ENCODE results near the gene SRGAP3.

The SRGAP3 gene

DNA sequence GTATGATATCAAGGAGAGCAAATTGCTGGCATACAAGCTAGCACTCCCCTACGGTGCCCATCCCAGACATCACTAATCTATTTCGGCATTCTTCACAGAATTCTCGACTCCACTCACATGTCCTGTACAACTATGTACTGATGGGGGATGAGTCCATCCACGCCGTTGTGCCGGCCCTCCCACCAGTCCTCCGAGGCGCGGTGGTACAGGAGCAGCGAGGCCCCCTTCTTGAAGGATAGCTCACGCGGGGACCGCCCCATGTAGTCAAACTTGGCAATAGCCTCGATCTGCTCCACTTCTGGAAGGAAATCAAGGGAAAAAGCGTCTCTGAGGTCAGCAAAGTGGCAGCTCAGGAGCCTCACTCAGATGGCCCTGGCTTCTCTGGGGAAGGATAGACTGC lies 255.2 kb downstream of the SRGAP3 start:
- peaks cover 14% of the 10 kb centered on the region for H3K4me1 ChIP-seq
- no peaks in the 10 kb centered on the region for H4K20me1 ChIP-seq
- TF ChIP-seq Cebpa-rat (IDR thresholded peaks at IDR 0.05): no peak
- H3K9ac ChIP-seq: no peak overlapping the region
- no peak overlapping the region for H3K4me2 ChIP-seq
- H3K9me3 ChIP-seq: no peaks in the 10 kb centered on the region
- no peaks in the 10 kb centered on the region for H3K27me3 ChIP-seq
- H3K36me3 ChIP-seq: no peaks in the 10 kb centered on the region
- no peak overlapping the region for H3K27ac ChIP-seq
- H3K4me3 ChIP-seq: no peak overlapping the region

DNA sequence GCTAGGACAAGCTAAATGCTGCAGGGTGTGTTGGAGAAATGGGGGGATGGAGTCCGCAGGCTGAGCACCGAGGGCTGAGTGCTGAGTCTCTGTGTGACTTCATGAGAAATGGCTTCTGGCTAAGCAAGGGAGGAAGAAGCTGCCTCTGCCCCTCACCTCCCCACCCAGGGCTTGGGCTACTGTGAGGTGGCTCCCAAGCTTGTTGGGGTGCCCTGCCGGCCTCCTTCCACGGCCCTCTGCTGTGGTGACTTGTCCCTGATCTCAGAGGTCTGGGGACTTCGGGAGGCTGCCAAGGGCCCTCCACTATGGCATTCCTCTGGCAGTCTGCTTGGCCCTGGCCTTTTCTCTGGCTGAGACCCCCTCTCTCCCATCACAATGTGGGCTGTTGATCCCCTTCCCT lies 256.1 kb downstream of the SRGAP3 start:
- no peak for TF ChIP-seq Cebpa-rat (IDR thresholded peaks at IDR 0.05)

DNA sequence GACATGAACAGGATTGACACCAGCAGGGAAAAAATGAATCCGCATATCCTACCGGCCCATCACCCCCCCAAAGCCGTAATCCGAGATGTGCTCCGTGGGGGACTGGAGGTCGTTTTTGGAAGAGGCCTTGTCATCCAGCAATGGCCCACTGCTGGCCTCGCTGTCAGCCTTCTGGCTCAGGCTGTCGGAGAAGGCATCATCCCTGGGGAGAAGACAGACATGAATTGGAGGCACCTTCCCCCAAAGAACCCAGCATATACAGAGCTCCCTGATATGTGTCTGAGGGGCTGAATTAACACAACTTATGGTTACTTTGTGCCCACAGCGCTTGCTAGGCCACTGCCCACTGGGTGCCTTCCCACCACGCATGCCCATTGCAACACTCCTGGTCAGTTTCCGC lies 256.6 kb downstream of the SRGAP3 start:
- no peaks in the 10 kb centered on the region for H3K27me3 ChIP-seq
- no peak overlapping the region for H3K4me3 ChIP-seq
- no peak overlapping the region for H3K27ac ChIP-seq
- H3K36me3 ChIP-seq: no peaks in the 10 kb centered on the region
- no peak for TF ChIP-seq Cebpa-rat (IDR thresholded peaks at IDR 0.05)
- H4K20me1 ChIP-seq: no peaks in the 10 kb centered on the region
- H3K9me3 ChIP-seq: no peaks in the 10 kb centered on the region
- H3K9ac ChIP-seq: no peak overlapping the region
- no peak overlapping the region for H3K4me2 ChIP-seq
- H3K4me1 ChIP-seq: peaks cover 14% of the 10 kb centered on the region

More for the DNA sequence above, 256.1 kb downstream of the SRGAP3 start:
- no peaks in the 10 kb centered on the region for H3K36me3 ChIP-seq
- peaks cover 14% of the 10 kb centered on the region for H3K4me1 ChIP-seq
- H4K20me1 ChIP-seq: no peaks in the 10 kb centered on the region
- H3K9me3 ChIP-seq: no peaks in the 10 kb centered on the region
- H3K4me3 ChIP-seq: no peak overlapping the region
- no peak overlapping the region for H3K27ac ChIP-seq
- H3K27me3 ChIP-seq: no peaks in the 10 kb centered on the region
- H3K9ac ChIP-seq: no peak overlapping the region
- no peak overlapping the region for H3K4me2 ChIP-seq

DNA sequence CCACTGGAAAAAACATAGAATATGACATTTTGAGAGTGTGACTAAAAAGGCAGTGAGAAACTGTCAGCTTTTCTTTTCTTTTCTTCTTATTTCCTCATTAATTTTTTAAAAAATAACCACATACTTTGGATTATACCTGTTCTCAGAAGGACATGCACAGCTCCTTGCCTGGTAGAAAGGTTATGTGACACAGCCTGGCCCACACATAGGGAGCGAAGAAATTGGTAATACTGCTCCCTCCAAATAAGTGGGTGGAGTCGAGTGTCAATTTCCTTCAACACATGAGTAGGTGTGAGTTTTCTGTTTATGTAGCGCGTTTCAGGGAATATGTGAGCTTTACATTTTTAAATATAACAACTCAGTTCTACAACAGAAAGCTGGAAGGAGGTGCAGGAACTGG lies 257.2 kb downstream of the SRGAP3 start:
- H3K4me2 ChIP-seq: no peak overlapping the region
- H3K36me3 ChIP-seq: no peaks in the 10 kb centered on the region
- no peaks in the 10 kb centered on the region for H3K27me3 ChIP-seq
- no peaks in the 10 kb centered on the region for H4K20me1 ChIP-seq
- H3K9ac ChIP-seq: no peak overlapping the region
- H3K27ac ChIP-seq: no peak overlapping the region
- H3K4me3 ChIP-seq: no peak overlapping the region
- no peak for TF ChIP-seq Cebpa-rat (IDR thresholded peaks at IDR 0.05)
- no peaks in the 10 kb centered on the region for H3K9me3 ChIP-seq
- peaks cover 14% of the 10 kb centered on the region for H3K4me1 ChIP-seq

DNA sequence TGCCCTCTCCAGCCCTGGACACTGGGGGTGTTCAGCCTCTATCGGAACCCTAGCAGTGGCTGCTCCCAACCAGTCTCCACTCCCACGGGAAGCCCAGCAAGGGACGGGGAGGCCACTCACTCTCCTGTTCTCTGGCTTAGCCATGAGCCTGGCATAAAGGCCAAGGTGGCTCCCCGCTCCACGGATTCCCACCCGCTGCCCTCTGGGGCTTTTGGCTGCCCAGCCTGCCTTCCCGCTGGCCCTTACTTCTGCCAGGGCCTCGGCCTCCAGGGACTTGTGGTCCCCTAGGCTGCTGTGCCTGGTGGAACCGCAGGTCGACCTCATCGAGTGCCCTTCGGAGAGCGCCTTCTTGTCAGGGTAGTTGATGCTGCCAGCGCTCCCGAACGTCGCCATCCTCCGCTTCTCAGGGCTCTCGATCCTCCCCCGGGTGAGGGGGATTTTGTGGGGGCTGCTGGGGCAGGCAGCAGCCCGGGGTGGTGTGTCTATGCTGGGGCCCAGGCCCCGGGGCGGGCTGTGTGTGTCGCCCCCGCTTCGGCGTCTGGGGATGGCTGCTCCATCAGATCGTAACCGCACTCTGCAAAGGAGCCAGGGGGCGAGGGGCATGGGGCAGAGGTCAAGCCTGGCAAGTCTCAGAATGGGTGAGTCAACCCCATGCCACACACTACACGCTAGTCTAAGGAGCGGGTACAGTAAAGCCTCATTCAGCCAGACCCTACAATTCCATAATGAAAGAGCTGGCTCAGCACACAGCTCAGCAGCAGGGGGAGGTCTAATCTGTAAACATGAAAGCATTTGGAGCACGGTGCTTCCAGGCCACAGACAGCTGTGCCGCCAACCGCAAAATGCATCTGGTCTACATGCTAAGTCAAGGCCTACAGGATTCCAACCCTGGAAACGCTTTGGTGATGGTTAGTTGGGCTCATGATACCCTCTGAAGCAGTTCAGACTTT lies 258.9 kb downstream of the SRGAP3 start:
- Histone ChIP-seq H4K20me1 (no peaks in the 10 kb centered on the region), H3K4me1 (peaks cover 14% of the 10 kb centered on the region), H3K36me3 (no peaks in the 10 kb centered on the region), H3K9ac (no peak overlapping the region), H3K4me2 (peak overlapping the region; percentile 39), H3K27me3 (no peaks in the 10 kb centered on the region), H3K4me3 (no peak overlapping the region), H3K9me3 (no peaks in the 10 kb centered on the region), H3K27ac (no peak overlapping the region)
- no peak for TF ChIP-seq Cebpa-rat (IDR thresholded peaks at IDR 0.05)

DNA sequence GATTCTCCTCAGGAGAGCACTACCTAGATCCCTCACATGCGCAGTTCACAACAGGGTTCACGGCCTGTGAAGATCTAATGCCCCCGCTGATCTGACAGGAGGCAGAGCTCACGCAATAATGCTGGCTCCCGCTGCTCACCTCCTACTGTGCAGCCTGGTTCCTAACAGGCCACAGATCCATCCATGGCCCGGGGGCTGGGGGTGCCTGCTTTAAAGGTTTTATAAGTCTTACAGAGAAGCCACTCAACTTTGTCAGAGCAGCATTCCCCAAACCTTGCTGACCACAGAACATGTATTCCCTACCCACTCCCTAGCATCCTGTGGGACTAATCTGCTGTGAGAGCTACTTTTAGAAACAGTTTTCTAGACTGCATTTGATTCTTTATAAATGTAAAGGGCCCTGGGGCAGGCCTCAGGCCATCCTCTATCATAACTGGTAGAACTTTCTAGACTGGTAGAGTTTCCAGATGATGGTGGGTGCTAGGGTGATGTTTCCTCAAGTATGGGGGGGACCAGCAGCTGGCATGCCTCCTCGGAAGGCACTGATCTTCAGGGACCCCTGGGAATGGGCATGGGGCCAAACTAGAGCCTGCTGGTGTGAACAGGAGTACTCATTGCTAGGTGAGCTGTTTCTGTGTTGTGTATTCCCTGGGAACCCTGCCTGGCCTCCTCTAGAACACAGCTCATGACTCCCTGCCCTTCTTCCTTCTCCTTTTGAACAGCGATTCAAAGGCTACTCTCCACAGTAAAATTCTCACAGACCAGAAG lies 260.5 kb downstream of the SRGAP3 start:
- peaks cover 14% of the 10 kb centered on the region for H3K4me1 ChIP-seq
- H3K27me3 ChIP-seq: no peaks in the 10 kb centered on the region
- no peak for TF ChIP-seq Cebpa-rat (IDR thresholded peaks at IDR 0.05)
- H3K9me3 ChIP-seq: no peaks in the 10 kb centered on the region
- H3K4me2 ChIP-seq: no peak overlapping the region
- H3K27ac ChIP-seq: no peak overlapping the region
- no peaks in the 10 kb centered on the region for H4K20me1 ChIP-seq
- H3K9ac ChIP-seq: no peak overlapping the region
- H3K36me3 ChIP-seq: no peaks in the 10 kb centered on the region
- H3K4me3 ChIP-seq: no peak overlapping the region

DNA sequence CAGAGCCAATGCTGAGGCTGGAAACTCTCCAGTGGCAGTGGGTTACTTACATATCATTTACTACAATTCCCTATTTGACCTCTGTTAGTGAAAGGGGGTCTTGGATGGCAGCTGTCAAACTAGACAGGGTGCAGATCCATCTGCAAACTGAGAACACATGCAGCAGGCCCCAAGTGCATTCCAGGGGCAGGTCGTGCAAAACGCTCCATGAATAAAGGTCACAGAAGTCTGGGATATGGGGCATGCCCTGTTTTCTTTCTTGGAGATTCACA lies 261.1 kb downstream of the SRGAP3 start:
- no peaks in the 10 kb centered on the region for H3K27me3 ChIP-seq
- no peak overlapping the region for H3K27ac ChIP-seq
- no peak overlapping the region for H3K4me3 ChIP-seq
- H3K9me3 ChIP-seq: no peaks in the 10 kb centered on the region
- H3K4me2 ChIP-seq: no peak overlapping the region
- TF ChIP-seq Cebpa-rat (IDR thresholded peaks at IDR 0.05): no peak
- no peaks in the 10 kb centered on the region for H3K36me3 ChIP-seq
- peaks cover 14% of the 10 kb centered on the region for H3K4me1 ChIP-seq
- H4K20me1 ChIP-seq: no peaks in the 10 kb centered on the region
- no peak overlapping the region for H3K9ac ChIP-seq

DNA sequence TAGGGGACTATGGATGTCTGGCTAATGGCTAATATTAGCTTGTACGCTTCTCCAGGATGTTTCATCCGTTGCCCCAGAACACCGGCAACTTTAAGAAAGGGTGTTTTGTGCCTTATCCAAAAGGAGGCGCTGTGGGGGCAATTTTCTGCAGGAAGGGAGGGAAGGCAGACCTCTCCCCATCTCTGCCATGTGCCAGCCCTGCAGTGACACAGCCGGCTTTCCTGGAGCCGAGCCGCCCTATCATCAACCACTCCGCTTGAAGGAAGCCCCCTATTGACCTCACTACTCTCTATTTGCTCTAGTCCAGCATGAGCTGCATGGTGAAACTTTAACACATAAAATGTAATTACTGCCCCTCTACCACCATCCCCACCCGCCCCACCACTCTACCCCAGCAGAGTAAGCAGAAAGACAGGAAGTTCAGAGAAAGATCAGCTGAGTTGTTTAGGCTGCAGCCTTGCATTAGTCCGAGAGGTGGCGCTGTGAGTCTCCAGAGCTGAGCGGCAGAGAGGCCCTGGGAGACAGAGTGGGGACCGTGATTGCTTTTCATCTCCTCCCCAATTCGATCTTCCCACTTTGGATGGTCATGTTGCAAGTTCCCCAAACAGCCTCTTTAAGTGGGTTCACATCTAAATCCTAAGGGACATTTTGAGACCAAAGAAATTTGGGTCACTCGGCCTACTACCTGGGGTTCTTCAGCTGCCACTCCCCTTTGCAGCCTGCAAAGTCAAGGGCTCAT lies 261.6 kb downstream of the SRGAP3 start:
- no peak overlapping the region for H3K4me2 ChIP-seq
- H3K27me3 ChIP-seq: no peaks in the 10 kb centered on the region
- no peaks in the 10 kb centered on the region for H3K9me3 ChIP-seq
- H3K27ac ChIP-seq: no peak overlapping the region
- H3K9ac ChIP-seq: no peak overlapping the region
- H3K4me1 ChIP-seq: peaks cover 14% of the 10 kb centered on the region
- H3K36me3 ChIP-seq: no peaks in the 10 kb centered on the region
- TF ChIP-seq Cebpa-rat (IDR thresholded peaks at IDR 0.05): no peak
- no peak overlapping the region for H3K4me3 ChIP-seq
- H4K20me1 ChIP-seq: no peaks in the 10 kb centered on the region

DNA sequence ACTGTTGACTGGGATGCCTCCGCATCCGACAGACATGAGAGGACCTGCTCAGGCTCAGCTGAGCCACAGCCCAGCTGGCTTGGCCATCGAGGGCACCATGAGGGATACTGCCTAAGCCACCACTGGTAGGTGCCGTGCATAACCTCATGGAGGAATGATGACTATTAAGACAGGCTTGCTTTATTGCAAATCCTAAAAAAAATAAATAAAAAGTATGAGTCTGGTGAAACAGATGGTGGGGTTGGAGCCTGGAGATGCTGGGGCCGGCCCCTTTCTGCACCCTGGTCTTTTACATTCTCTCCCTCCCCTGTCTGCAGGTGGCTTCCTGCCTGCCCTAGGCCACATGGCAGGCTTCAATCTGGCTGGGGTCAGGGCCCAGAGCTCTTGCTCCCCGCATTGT lies 262.2 kb downstream of the SRGAP3 start:
- Histone ChIP-seq H3K4me1 (peaks cover 19% of the 10 kb centered on the region), H3K4me3 (no peak overlapping the region), H3K9ac (no peak overlapping the region), H3K36me3 (no peaks in the 10 kb centered on the region), H3K27ac (no peak overlapping the region), H4K20me1 (no peaks in the 10 kb centered on the region), H3K9me3 (no peaks in the 10 kb centered on the region), H3K4me2 (no peak overlapping the region), H3K27me3 (no peaks in the 10 kb centered on the region)
- no peak for TF ChIP-seq Cebpa-rat (IDR thresholded peaks at IDR 0.05)

DNA sequence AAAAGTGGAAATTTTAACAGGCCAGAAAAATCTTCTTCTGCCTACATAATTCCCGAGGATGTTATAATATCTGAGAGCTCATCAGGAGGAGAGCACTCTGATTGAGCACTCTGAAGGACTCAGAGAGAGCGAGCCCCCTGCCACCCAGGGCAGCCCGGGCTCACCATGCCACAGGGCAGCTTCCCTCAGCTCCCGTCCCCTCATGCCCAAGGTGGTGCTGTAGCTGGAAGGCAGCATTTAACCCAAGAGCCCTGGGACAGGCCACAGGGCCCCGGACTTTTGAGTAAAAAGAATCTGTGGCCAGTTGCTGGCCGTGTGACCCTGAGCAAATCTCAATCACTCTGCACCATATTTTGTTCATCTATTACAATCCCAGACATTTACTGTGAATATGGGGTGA lies 262.7 kb downstream of the SRGAP3 start:
- no peak overlapping the region for H3K4me2 ChIP-seq
- no peak overlapping the region for H3K4me3 ChIP-seq
- no peaks in the 10 kb centered on the region for H3K36me3 ChIP-seq
- H4K20me1 ChIP-seq: no peaks in the 10 kb centered on the region
- no peaks in the 10 kb centered on the region for H3K27me3 ChIP-seq
- no peak for TF ChIP-seq Cebpa-rat (IDR thresholded peaks at IDR 0.05)
- no peak overlapping the region for H3K27ac ChIP-seq
- H3K9me3 ChIP-seq: no peaks in the 10 kb centered on the region
- no peak overlapping the region for H3K9ac ChIP-seq
- peaks cover 19% of the 10 kb centered on the region for H3K4me1 ChIP-seq

All from BLaER1 (cell line).